HG03135 (cell line): Measurements from ENCODE around the gene USP2.

Experiments
- ATAC-seq: cut with Tn5 transposase; IDR thresholded peaks from one replicate; pipeline ENCODE4 v1.9.1; 2021; ENCODE audit warnings: mild to moderate bottlenecking, moderate library complexity; ENCODE audit not compliant: unreplicated experiment

USP2 gene

GRCh38 chr11:119366690-119367620, 14.5 kb downstream of the USP2 start:
- ATAC-seq, result no peak

GRCh38 chr11:119365071-119365591, 16.4 kb downstream of the USP2 start:
- no peak for ATAC-seq

- ATAC-seq, result no peak
Measured at GRCh38 chr11:119363851-119364590, 17.5 kb downstream of the USP2 start.

DNA sequence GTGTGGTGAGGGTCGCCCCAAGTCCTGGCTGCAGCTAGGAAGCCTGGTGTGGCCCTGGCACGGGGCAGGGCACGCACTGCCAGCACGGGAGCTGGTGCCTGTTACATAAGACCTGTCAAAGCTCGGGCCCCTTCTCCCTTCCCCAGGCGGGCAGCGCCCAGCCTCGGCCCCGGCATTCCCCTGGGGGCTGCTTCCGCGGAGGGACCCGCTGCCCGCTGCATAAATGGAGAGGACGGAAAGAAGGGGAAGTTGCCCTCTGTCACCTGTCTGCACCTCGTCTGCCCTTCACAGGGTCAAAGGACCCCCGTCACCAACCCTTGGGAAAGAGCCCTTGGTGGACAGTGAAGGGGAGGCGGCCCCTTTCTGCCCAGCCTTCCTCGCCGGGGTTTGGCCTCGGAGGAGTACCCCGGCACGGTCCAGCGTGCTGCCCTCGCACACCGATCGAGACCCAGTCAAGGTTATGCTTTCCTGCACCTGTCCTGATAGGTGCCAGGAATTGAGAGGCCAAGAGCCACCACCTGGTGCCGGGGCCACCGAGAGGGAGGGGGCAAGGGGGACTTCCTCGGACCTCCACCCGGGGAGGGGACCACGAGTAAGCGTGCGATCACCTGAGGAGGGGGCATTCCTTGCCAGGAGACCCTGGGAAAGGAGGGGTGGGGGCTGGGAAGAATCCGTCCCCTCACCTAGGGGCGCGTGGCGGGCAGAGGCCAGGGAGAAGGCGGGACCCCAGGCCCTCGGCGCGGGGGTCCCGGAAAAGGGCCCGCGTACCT, 18.2 kb downstream of the USP2 start:
- no peak for ATAC-seq

GRCh38 chr11:119362741-119363080, 18.8 kb downstream of the USP2 start:
- no peak for ATAC-seq

- no peak for ATAC-seq
Measured at GRCh38 chr11:119361941-119362725, 19.4 kb downstream of the USP2 start.

- ATAC-seq, result no peak
Measured at GRCh38 chr11:119361056-119361787, 20.3 kb downstream of the USP2 start.

DNA sequence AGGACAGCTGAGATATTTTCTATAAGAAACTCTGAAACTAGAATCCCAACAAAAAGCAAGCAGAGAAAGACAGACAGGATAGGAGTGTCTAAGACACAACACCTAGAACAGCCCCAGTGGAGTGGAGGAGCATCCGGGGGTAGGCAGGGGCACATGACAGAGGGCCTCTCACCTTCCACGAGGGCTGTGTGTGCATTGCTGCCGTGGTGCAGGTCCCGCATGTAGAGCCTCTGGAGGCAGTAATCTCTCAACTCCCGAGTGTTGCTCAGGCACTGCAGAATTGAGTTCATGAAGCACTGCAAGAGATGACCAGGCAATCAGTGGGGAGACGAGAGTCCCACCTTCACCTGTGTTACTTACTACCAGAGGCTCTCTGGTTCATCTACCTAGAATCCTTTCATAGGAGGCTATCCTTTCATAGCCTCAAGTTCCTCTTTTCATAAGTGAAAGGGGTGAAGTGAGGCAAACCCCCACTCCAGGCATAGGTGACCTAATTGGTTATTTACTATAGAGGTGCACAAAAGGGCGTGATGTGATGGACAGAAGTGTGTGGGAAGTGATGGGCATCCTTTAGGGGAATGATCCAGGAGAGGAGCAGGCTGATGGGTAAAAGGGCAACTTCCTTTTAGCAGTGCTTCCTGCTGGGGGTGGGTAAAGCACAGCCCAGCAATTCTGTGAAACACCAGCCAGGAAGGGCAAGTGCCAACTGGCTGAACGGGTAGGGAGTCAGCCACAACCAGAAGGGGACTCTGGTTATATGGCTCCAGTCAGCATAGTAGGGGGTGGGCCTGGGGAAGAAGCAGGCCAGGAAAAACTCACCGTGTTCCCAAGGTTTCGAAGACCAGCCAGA, 21.9 kb downstream of the USP2 start:
- no peak for ATAC-seq

GRCh38 chr11:119357074-119357473, 24.4 kb downstream of the USP2 start:
- ATAC-seq, result no peak

GRCh38 chr11:119356349-119357031, 25.0 kb downstream of the USP2 start:
- peak; percentile 66 for ATAC-seq

- no peak for ATAC-seq
Measured at GRCh38 chr11:119355091-119355843, 26.2 kb downstream of the USP2 start.

- ATAC-seq, result no peak
Measured at GRCh38 chr11:119352857-119353260, 28.6 kb downstream of the USP2 start.

DNA sequence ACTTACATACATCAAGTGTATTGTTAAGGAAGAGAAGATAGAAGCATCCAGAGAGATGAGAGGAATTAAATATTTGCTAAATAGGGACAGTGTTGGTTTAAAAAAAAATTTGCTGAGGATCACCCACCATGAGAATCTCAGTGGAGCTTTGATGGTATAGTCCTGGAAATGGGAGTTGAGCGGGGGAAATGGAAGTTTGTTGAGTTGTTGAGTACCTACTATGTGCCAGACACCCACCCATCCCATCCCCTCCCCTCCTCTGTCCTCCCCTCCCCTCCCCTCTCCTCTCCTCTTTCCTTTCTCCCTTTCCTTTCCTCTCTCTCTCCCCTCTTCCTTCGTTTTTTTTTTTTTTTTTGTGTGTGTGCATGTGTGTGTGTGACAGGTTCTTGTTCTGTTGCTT, 30.3 kb downstream of the USP2 start:
- ATAC-seq, result no peak

DNA sequence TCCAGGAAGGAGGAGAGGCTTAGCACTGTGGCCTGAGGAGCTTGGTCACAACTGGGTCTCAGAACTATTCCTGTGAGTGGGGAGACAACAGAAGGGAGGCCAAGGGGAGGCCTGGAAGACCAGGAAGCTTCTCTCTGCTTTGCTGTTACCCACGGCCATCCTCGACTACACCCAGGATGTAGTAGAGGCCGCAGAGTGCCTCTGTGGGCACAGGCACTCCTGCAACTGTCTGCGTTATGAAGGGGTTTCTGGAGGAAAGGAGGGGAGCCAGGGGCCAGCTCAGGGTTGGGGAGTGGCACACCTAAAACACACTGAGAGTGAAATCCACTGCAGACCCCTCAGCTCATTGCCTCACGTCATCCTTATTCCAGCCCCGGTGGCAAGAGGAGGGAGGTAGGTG, 31.2 kb downstream of the USP2 start:
- no peak for ATAC-seq

DNA sequence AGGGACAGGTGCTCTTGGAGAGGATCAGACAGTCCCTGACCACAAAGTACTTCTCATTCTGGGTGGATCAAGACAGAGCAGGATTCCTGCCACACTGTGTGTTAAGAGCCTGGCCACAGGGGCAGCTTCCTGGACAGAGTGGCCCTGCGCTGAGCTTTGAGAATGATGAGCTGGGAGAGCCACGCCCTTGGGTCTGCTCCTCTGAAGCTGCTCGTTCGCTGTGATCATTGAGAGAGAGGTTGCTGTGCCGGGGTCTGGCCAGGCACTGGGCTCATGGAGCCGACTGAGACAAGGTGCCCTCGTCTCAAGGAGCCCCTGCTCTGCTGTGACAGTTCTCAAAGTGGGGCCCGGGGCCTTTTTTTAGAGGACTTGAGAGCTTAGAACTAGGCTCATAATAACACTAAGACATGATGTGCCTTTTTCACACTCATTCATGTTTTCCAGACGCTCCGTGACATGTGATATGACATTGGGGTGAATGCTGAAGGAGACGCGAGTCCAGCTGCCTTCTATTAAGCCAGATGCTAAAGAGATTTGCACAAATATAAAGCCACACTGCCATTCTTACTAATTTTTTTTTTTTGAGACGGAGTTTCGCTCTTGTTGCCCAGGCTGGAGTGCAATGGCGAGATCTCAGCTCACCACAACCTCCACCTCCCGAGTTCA, 33.4 kb downstream of the USP2 start:
- ATAC-seq, result no peak

GRCh38 chr11:119347242-119347641, 34.2 kb downstream of the USP2 start:
- no peak for ATAC-seq

GRCh38 chr11:119346605-119347004, 34.9 kb downstream of the USP2 start, which contains the start of gene MFRP:
TSS of gene MFRP (minus strand) at chr11:119346705. CDS start at chr11:119346513, 192 bp downstream.
- ATAC-seq, result no peak
